Measurements from ENCODE around the gene SLC2A14. TPM values are rescaled to one million over a fixed set of nuclear protein-coding genes. Genes with fewer than 3 reads are reported as not detected.

The SLC2A14 gene
- total RNA-seq, 1 experiment from 2014 or later = 0.13 TPM

DNA sequence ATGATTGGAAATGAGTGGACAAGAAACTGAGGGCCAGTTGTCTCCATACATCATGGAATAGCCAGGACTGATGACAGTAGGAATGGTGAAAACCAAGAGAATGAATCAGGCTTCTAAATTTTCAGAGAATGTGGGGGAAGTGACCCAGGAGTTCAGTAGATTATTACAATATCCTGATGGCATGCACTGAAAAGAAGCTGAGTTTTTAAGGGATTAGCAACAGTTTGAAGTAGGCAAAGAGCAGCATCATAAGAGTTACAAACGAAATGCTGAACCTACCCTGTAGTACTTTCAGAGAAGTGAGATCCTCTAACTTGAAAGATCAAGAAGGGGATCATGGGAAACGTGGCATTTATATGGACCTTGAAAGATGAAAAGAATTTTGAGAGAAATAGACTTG, 13.2 kb downstream of the SLC2A14 start:
- no peak for DNase-seq
- intact Hi-C loops (cut with micrococcal nuclease; ENCODE audit: unreplicated experiment) = no loop called here
- H3K36me3 ChIP-seq (ENCODE audit: low read depth) = no peaks in the 10 kb centered on the region
- H3K9me2 ChIP-seq (ENCODE audit: insufficient read depth) = no peaks in the 10 kb centered on the region
- ChIA-PET POLR2A (ENCODE audit: unreplicated experiment) (interaction anchor here (0.7 kb wide), 1 partner anchor 101 kb away, joined by 7 read pairs; no protein-coding TSS in a partner anchor), CTCF (interaction anchor here (0.6 to 2.4 kb wide), 7 partner anchors 47 to 199 kb away, joined by 3 to 25 read pairs (median 4); partner anchors contain the start of gene SLC2A3)
- H3K4me2 ChIP-seq = no peak overlapping the region
- no peaks in the 10 kb centered on the region; the same call in 1 of the 2 replicates for H4K20me1 ChIP-seq (ENCODE audit: insufficient read depth)
- H2AFZ ChIP-seq = no peak overlapping the region
- H3K9me3 ChIP-seq (ENCODE audit: insufficient read depth, low read depth) = no peaks in the 10 kb centered on the region
- H3F3A ChIP-seq (ENCODE audit: insufficient read depth, low read depth) = peaks cover 14% of the 10 kb centered on the region; the same call in 1 of the 2 replicates
- H3K4me1 ChIP-seq (replicated peaks; ENCODE audit: insufficient read depth) = peaks cover 14% of the 10 kb centered on the region
- no peak overlapping the region for H3K27ac ChIP-seq
- BruUV-seq (replicated peaks) = no TSS peak
- H3K4me3 ChIP-seq = no peak overlapping the region
- TF ChIP-seq EZH2 (IDR thresholded peaks at IDR 0.05; ENCODE audit: low read depth) = no peak
- TF ChIP-seq, protein P1, sequence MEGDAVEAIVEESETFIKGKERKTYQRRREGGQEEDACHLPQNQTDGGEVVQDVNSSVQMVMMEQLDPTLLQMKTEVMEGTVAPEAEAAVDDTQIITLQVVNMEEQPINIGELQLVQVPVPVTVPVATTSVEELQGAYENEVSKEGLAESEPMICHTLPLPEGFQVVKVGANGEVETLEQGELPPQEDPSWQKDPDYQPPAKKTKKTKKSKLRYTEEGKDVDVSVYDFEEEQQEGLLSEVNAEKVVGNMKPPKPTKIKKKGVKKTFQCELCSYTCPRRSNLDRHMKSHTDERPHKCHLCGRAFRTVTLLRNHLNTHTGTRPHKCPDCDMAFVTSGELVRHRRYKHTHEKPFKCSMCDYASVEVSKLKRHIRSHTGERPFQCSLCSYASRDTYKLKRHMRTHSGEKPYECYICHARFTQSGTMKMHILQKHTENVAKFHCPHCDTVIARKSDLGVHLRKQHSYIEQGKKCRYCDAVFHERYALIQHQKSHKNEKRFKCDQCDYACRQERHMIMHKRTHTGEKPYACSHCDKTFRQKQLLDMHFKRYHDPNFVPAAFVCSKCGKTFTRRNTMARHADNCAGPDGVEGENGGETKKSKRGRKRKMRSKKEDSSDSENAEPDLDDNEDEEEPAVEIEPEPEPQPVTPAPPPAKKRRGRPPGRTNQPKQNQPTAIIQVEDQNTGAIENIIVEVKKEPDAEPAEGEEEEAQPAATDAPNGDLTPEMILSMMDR (conservative IDR thresholded peaks at IDR 0.05) = no peak
- no peaks in the 10 kb centered on the region for H3K27me3 ChIP-seq (ENCODE audit: insufficient read depth, low read depth)
- H3K79me2 ChIP-seq (ENCODE audit: low read depth) = no peaks in the 10 kb centered on the region

DNA sequence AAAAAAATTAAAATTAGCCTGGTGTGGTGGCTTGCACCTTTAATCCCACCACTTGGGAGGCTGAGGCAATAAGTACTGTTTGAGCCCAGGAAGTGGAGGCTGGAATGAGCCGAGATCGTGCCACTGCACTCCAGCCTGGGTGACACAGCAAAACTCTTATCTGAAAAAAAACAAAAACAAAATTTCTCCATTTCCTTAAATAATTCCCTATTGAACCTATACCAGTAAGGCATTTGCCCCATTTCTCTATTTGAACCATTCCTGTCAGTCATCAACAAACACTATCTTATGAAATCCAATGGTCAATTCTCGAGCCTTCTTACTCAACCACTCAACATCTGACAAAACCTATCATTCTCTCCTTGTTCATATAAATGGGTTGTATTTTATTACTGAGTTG, 14.7 kb downstream of the SLC2A14 start:
- no TSS peak for BruUV-seq (replicated peaks)
- peaks cover 14% of the 10 kb centered on the region for H3K4me1 ChIP-seq (replicated peaks; ENCODE audit: insufficient read depth)
- peaks cover 14% of the 10 kb centered on the region; the same call in 1 of the 2 replicates for H3F3A ChIP-seq (ENCODE audit: insufficient read depth, low read depth)
- H3K27ac ChIP-seq = no peak overlapping the region
- no peaks in the 10 kb centered on the region for H3K79me2 ChIP-seq (ENCODE audit: low read depth)
- ChIA-PET POLR2A (ENCODE audit: unreplicated experiment) (interaction anchor here (0.6 kb wide), 1 partner anchor 418 kb away, joined by 3 read pairs; no protein-coding TSS in a partner anchor), CTCF (interaction anchor here (1.5 kb wide), 1 partner anchor 102 kb away, joined by 4 read pairs; no protein-coding TSS in a partner anchor)
- intact Hi-C loops (cut with micrococcal nuclease; ENCODE audit: unreplicated experiment) = no loop called here
- TF ChIP-seq, protein P1 (conservative IDR thresholded peaks at IDR 0.05) = no peak
- TF ChIP-seq EZH2 (IDR thresholded peaks at IDR 0.05; ENCODE audit: low read depth) = no peak
- H3K4me3 ChIP-seq = no peak overlapping the region
- no peaks in the 10 kb centered on the region for H3K9me2 ChIP-seq (ENCODE audit: insufficient read depth)
- H3K9me3 ChIP-seq (ENCODE audit: insufficient read depth, low read depth) = no peaks in the 10 kb centered on the region
- H3K4me2 ChIP-seq = no peak overlapping the region
- H3K36me3 ChIP-seq (ENCODE audit: low read depth) = no peaks in the 10 kb centered on the region
- no peaks in the 10 kb centered on the region; the same call in 1 of the 2 replicates for H4K20me1 ChIP-seq (ENCODE audit: insufficient read depth)
- no peaks in the 10 kb centered on the region for H3K27me3 ChIP-seq (ENCODE audit: insufficient read depth, low read depth)
- H2AFZ ChIP-seq = no peak overlapping the region
- DNase-seq = no peak

- H3F3A ChIP-seq (ENCODE audit: insufficient read depth, low read depth) = peaks cover 16% of the 10 kb centered on the region; the same call in 1 of the 2 replicates
- no TSS peak for BruUV-seq (replicated peaks)
- no peaks in the 10 kb centered on the region for H3K9me2 ChIP-seq (ENCODE audit: insufficient read depth)
- no peak overlapping the region for H3K4me2 ChIP-seq
- no peaks in the 10 kb centered on the region; the same call in 1 of the 2 replicates for H4K20me1 ChIP-seq (ENCODE audit: insufficient read depth)
- H2AFZ ChIP-seq = no peak overlapping the region
- intact Hi-C loops (cut with micrococcal nuclease; ENCODE audit: unreplicated experiment) = no loop called here
- TF ChIP-seq, protein P1 (conservative IDR thresholded peaks at IDR 0.05) = no peak
- no peak for TF ChIP-seq EZH2 (IDR thresholded peaks at IDR 0.05; ENCODE audit: low read depth)
- H3K9me3 ChIP-seq (ENCODE audit: insufficient read depth, low read depth) = no peaks in the 10 kb centered on the region
- no peak overlapping the region for H3K27ac ChIP-seq
- no peak for DNase-seq
- no peak overlapping the region for H3K4me3 ChIP-seq
- no peaks in the 10 kb centered on the region for H3K27me3 ChIP-seq (ENCODE audit: insufficient read depth, low read depth)
- ChIA-PET POLR2A (ENCODE audit: unreplicated experiment) (no interaction called here), CTCF (no interaction called here)
- H3K4me1 ChIP-seq (replicated peaks; ENCODE audit: insufficient read depth) = peaks cover 15% of the 10 kb centered on the region
- no peaks in the 10 kb centered on the region for H3K79me2 ChIP-seq (ENCODE audit: low read depth)
- no peaks in the 10 kb centered on the region for H3K36me3 ChIP-seq (ENCODE audit: low read depth)
Observed at GRCh38 chr12:7856516-7856915, 16.2 kb downstream of the SLC2A14 start.

Data from PC-9 (cell line).